Measurements from ENCODE around the gene DAGLA. TPM values are rescaled to one million over a fixed set of nuclear protein-coding genes. Genes with fewer than 3 reads are reported as not detected.

Gene DAGLA
- total and polyA plus RNA-seq, 2 of the 13 experiments (the other 11 are each of a cell fraction or from before 2014, with no cell fraction given) = 2.6 to 3.9 TPM

DNA sequence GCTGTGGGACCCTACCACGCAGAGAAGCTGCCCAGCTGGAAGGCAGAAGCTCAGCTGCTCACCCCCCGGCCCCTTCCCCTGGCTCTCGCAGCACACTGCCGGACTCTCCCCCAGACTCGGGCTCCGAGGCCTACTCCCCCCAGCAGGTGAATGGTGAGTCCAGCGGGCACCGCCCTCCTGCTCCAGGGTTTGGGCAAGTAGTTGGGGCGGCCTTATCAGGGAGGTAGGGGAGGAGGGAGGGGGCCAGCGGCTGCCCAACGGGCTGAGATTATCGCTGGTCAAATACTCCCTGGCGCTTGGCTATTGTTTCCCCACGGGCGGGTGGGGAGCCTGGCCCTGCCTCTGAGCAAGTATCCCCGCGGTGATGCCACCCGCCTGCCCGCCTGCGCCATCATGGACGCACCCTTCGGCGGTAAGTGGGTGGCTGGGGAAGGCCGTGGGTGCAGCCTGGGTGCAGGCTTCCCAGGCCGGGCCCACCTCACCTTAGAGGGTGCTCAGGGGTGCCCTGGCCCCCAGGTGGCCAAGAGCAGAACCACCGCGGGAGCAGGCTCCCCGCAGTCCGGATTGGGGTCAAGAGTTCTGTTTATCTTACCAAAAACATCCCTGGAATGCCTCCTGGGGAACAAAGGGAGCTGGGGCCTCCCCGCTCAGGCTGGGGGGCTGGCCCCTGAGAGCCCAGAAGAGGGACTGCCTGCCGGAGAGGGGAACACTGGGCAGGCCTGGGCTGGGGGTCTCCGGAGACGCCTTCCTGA, 89.2 kb downstream of the DAGLA start:
- H3K36me3 ChIP-seq (replicated peaks in 1 of 2; ENCODE audit: control insufficient read depth in 1 of 2, insufficient read depth in 2 of 2, low read length in 2 of 2) = peaks cover 2 to 4% of the 10 kb centered on the region in 2 experiments; a peak in 1 of 5 replicates
- H4K20me1 ChIP-seq (ENCODE audit: insufficient read depth, low read length) = no peaks in the 10 kb centered on the region
- POLR2A ChIA-PET = interaction anchor here (0.7 to 5.5 kb wide), 14 partner anchors 10 to 198 kb away, joined by 3 to 92 read pairs (median 6); partner anchors contain the start of genes FEN1, MYRF and TMEM258
- peak; percentile 90 for ATAC-seq
- CTCF ChIA-PET (ENCODE audit: low intra/inter-chr PET ratio, low total read pairs) = interaction anchor here (1.1 to 2.7 kb wide), 4 partner anchors 13 to 21 kb away, joined by 3 to 47 read pairs (median 16); partner anchors contain the start of gene MYRF
- 12% methylated on average over 6 of the region's 33 CpGs for WGBS (ENCODE audit: low lambda C conversion rate)
- BruUV-seq (replicated peaks) = no TSS peak
- peak overlapping the region; percentile 91 for H3K27ac ChIP-seq (ENCODE audit: extremely low read length, insufficient read depth, low read length)
- H3K4me1 ChIP-seq (ENCODE audit: insufficient read depth, low read length) = peaks cover 81% of the 10 kb centered on the region
- FAIRE-seq = peak; percentile 60
- no peaks in the 10 kb centered on the region; a peak in 1 of 5 replicates for H3K27me3 ChIP-seq (ENCODE audit: control insufficient read depth in 1 of 2, insufficient read depth in 2 of 2, low read length in 2 of 2)
- peak overlapping the region; percentile 91 for H3K4me2 ChIP-seq (ENCODE audit: low read depth, low read length)
- DNase-seq (ENCODE audit: low spot score) = peak; percentile 90
- intact Hi-C loops (cut with micrococcal nuclease; ENCODE audit: unreplicated experiment) (loop anchor here (2.0 kb wide), 1 partner anchor 21 kb away; no protein-coding TSS in a partner anchor), in situ Hi-C loops (cut with HindIII; ENCODE audit: extremely low pct_ligation_motif_present, low pct_unique_long_range_greater_than_20kb) (no loop called here)
- H3K79me2 ChIP-seq (ENCODE audit: insufficient read depth, low read length) = no peaks in the 10 kb centered on the region
- peak overlapping the region; percentile 76 for H3K9ac ChIP-seq (ENCODE audit: insufficient read depth, low read depth, low read length)
- no peaks in the 10 kb centered on the region for H3K9me3 ChIP-seq (ENCODE audit: low read length)
- H2AFZ ChIP-seq (ENCODE audit: low read length) = no peak overlapping the region
- H3K4me3 ChIP-seq (replicated peaks in 1 of 3; ENCODE audit: insufficient read depth in 1 of 3, low read depth in 2 of 3, low read length in 3 of 3) = peak overlapping the region; percentile 46 to 66 (median 56); a peak in 5 of 6 replicates
- 0 out of 2 replicates have a peak, but pooled peaks have one; percentile 49 for TF ChIP-seq HHEX (CRISPR knock-in tag; IDR thresholded peaks at IDR 0.05)
- TF ChIP-seq ZNF800 (CRISPR knock-in tag; IDR thresholded peaks at IDR 0.05) = no peak
- TF ChIP-seq AHDC1 (CRISPR knock-in tag; IDR thresholded peaks at IDR 0.05; ENCODE audit: borderline replicate concordance) = no peak
- TF ChIP-seq NCOA1 (CRISPR knock-in tag; IDR thresholded peaks at IDR 0.05) = no peak
- peak; percentile 59 for TF ChIP-seq JUND (CRISPR knock-in tag; IDR thresholded peaks at IDR 0.05)
- peak; percentile 82 for TF ChIP-seq RXRB (CRISPR knock-in tag; IDR thresholded peaks at IDR 0.05; ENCODE audit: borderline replicate concordance)
- TF ChIP-seq ZNF605 (CRISPR knock-in tag; IDR thresholded peaks at IDR 0.05) = no peak; the same call in 1 of the 2 replicates
- TF ChIP-seq SAP130 (CRISPR knock-in tag; IDR thresholded peaks at IDR 0.05; ENCODE audit: low read depth) = peak; percentile 50; the same call in 1 of the 2 replicates
- TF ChIP-seq MTA1 (CRISPR knock-in tag; IDR thresholded peaks at IDR 0.05; ENCODE audit: borderline replicate concordance) = peak; percentile 87; the same call in 1 of the 2 replicates
- TF ChIP-seq ZNF207 (IDR thresholded peaks at IDR 0.05; ENCODE audit: borderline replicate concordance) = no peak
- no peak; the same call in 1 of the 2 replicates for TF ChIP-seq STAT5B (CRISPR knock-in tag; IDR thresholded peaks at IDR 0.05)
- TF ChIP-seq PRPF4 (IDR thresholded peaks at IDR 0.05; ENCODE audit: low read depth, low read length, poor library complexity, severe bottlenecking) = no peak
